SK-N-SH (cell line): ENCODE results near the gene PLAA.

Experiments used
- CTCF ChIP-seq: fragments of 200-600 bp; sonication (generic); IDR thresholded peaks from 2 replicates; pipeline ENCODE4 v1.6.1; 2017; ENCODE audit warnings: antibody characterized with exemption, mild to moderate bottlenecking, moderate library complexity
- EP300 ChIP-seq, 2 experiments: IDR thresholded peaks; 2 replicates each; pipeline versions ENCODE4 v1.4.0 to v1.6.1; 2012; ENCODE audit warnings: borderline replicate concordance in 1 of 2, low read depth in 1 of 2, low read length in 1 of 2
- MAX ChIP-seq: IDR thresholded peaks from 2 replicates; pipeline ENCODE4 v1.4.0; 2012; ENCODE audit warnings: low read depth
- USF2 ChIP-seq: fragments of 150-350 bp; IDR thresholded peaks from 2 replicates; pipeline ENCODE4 v1.6.1; 2017; ENCODE audit warnings: antibody characterized with exemption, low read length, low read depth, borderline replicate concordance

- TF ChIP-seq USF2 (no peak), EP300 (IDR thresholded peaks at IDR 0.05; ENCODE audit: borderline replicate concordance in 1 of 2, low read depth in 1 of 2, low read length in 1 of 2) (no peak), CTCF (no peak), MAX (no peak)
Measured at GRCh38 chr9:26925609-26926008, 21.4 kb downstream of the PLAA start.
